ENCODE results near the gene AP1M2. TPM values are rescaled to one million over a fixed set of nuclear protein-coding genes. Genes with fewer than 3 reads are reported as not detected.

The AP1M2 gene
- total RNA-seq, 1 experiment from 2014 or later: 10.1 TPM

- no peaks in the 10 kb centered on the region for H3K9me3 ChIP-seq (ENCODE audit: control insufficient read depth, insufficient read depth, low read depth, low read length)
- TF ChIP-seq TCF7L2 (IDR thresholded peaks at IDR 0.05; ENCODE audit: low read depth, low read length) (no peak), POLR2AphosphoS5 (IDR thresholded peaks at IDR 0.05; ENCODE audit: low read depth, low read length) (no peak), SIN3A (IDR thresholded peaks at IDR 0.05; ENCODE audit: borderline replicate concordance, insufficient read depth, low read depth, low read length) (no peak), CTCF (IDR thresholded peaks at IDR 0.05) (no peak)
- TF ChIP-seq, protein P1, sequence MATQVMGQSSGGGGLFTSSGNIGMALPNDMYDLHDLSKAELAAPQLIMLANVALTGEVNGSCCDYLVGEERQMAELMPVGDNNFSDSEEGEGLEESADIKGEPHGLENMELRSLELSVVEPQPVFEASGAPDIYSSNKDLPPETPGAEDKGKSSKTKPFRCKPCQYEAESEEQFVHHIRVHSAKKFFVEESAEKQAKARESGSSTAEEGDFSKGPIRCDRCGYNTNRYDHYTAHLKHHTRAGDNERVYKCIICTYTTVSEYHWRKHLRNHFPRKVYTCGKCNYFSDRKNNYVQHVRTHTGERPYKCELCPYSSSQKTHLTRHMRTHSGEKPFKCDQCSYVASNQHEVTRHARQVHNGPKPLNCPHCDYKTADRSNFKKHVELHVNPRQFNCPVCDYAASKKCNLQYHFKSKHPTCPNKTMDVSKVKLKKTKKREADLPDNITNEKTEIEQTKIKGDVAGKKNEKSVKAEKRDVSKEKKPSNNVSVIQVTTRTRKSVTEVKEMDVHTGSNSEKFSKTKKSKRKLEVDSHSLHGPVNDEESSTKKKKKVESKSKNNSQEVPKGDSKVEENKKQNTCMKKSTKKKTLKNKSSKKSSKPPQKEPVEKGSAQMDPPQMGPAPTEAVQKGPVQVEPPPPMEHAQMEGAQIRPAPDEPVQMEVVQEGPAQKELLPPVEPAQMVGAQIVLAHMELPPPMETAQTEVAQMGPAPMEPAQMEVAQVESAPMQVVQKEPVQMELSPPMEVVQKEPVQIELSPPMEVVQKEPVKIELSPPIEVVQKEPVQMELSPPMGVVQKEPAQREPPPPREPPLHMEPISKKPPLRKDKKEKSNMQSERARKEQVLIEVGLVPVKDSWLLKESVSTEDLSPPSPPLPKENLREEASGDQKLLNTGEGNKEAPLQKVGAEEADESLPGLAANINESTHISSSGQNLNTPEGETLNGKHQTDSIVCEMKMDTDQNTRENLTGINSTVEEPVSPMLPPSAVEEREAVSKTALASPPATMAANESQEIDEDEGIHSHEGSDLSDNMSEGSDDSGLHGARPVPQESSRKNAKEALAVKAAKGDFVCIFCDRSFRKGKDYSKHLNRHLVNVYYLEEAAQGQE (IDR thresholded peaks at IDR 0.05; ENCODE audit: insufficient read depth in 1 of 2, low read depth in 2 of 2, low read length in 1 of 2): no peak
- ChIA-PET POLR2A (interaction anchor here (0.5 kb wide), 1 partner anchor 1732 kb away, joined by 3 read pairs; no protein-coding TSS in a partner anchor), CTCF (no interaction called here)
- peak overlapping the region; percentile 68 to 69 for H3K4me3 ChIP-seq (ENCODE audit: low read depth in 2 of 2, low read length in 2 of 2)
- ATAC-seq (no peak), DNase-seq (ENCODE audit: low read depth, low spot score) (no peak)
- 0 out of 2 replicates have a peak overlapping the region, but pooled peaks have one; percentile 51 for H3K27ac ChIP-seq (ENCODE audit: low read length)
- in situ Hi-C loops (cut with HindIII; ENCODE audit: low pct_unique_long_range_greater_than_20kb, low sequenced_read_pairs) (no loop called here), intact Hi-C loops (cut with micrococcal nuclease; ENCODE audit: unreplicated experiment) (loop anchor here (5.0 kb wide), 1 partner anchor 131 kb away; no protein-coding TSS in a partner anchor)
- H3K4me1 ChIP-seq (ENCODE audit: control insufficient read depth, insufficient read depth, low read length): peaks cover 23% of the 10 kb centered on the region
- H3K27me3 ChIP-seq (ENCODE audit: control insufficient read depth, insufficient read depth, low read length): no peaks in the 10 kb centered on the region
- H3K36me3 ChIP-seq (ENCODE audit: control insufficient read depth, insufficient read depth, low read length): no peaks in the 10 kb centered on the region; the same call in 1 of the 2 replicates
- BruUV-seq (replicated peaks): no TSS peak
These were observed 20.8 kb downstream of the AP1M2 start for GRCh38 chr19:10566408-10566657.

DNA sequence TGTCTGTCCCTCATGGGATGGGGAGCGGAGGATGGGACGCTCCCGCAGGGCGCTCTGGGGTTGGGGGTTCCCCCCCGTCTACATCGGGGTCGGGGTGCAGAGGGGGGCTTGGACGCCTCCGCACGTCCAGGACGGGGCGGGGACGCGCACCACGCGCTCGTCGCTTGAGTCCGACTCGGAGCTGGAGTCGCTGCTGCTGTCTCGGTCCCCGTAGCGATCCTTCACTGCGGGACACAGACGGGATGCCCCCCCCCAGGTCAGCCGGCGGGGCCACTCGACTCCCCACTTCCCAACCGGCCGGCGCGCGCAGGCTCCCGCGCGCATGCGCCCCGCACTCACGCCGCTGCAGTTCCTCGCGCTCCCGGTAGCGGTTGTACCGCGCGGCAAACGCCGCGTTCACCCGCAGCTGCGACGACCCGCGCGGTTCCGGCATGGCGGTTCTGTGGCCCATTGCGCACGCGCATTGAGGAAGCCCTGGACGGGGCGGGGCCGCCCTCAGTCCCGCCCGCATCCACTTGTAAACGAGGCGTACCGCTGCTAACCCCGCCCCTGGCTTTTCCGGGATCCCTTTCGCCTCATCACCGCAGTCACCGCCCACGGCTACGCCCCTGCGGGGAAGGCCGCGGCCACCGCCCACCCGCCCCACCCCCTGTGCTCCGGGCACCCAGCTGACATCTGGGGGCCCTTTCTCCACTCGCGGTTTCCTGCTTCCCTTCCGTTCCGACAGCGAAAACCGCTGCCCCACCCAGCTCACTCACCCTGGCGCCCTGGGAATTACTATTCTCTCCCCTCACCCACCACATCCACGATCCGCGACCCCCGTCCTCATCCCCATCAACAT is 21.3 kb downstream of the AP1M2 start, which contains the start of gene KRI1:
Gene KRI1 (minus strand): TSS at position 444 of the 841 bp plus-strand sequence. CDS start 11 bp downstream, at position 433.
- POLR2A ChIA-PET: interaction anchor here (0.5 kb wide), 1 partner anchor 1732 kb away, joined by 3 read pairs; no protein-coding TSS in a partner anchor
- no peaks in the 10 kb centered on the region; the same call in 1 of the 2 replicates for H3K36me3 ChIP-seq (ENCODE audit: control insufficient read depth, insufficient read depth, low read length)
- intact Hi-C loops (cut with micrococcal nuclease; ENCODE audit: unreplicated experiment): loop anchor here (5.0 kb wide), 1 partner anchor 132 kb away; no protein-coding TSS in a partner anchor
- DNase-seq (ENCODE audit: low read depth, low spot score): no peak
- CTCF ChIA-PET: no interaction called here
- peak within 1 kb of the TSS; percentile 67 for H3K27ac ChIP-seq (ENCODE audit: low read length)
- ATAC-seq: peak; percentile 72
- peak within 1 kb of the TSS; percentile 68 to 69 for H3K4me3 ChIP-seq (ENCODE audit: low read depth in 2 of 2, low read length in 2 of 2)
- peaks cover 23% of the 10 kb centered on the region for H3K4me1 ChIP-seq (ENCODE audit: control insufficient read depth, insufficient read depth, low read length)
- in situ Hi-C loops (cut with HindIII; ENCODE audit: low pct_unique_long_range_greater_than_20kb, low sequenced_read_pairs): no loop called here
- H3K9me3 ChIP-seq (ENCODE audit: control insufficient read depth, insufficient read depth, low read depth, low read length): no peaks in the 10 kb centered on the region
- no TSS peak for BruUV-seq (replicated peaks)
- no peak for TF ChIP-seq CTCF (IDR thresholded peaks at IDR 0.05)
- TF ChIP-seq POLR2AphosphoS5 (IDR thresholded peaks at IDR 0.05; ENCODE audit: low read depth, low read length): peak; percentile 85
- TF ChIP-seq, protein P1 (IDR thresholded peaks at IDR 0.05; ENCODE audit: insufficient read depth in 1 of 2, low read depth in 2 of 2, low read length in 1 of 2): no peak
- no peak for TF ChIP-seq TCF7L2 (IDR thresholded peaks at IDR 0.05; ENCODE audit: low read depth, low read length)
- 0 out of 2 replicates have a peak, but pooled peaks have one; percentile 74 for TF ChIP-seq SIN3A (IDR thresholded peaks at IDR 0.05; ENCODE audit: borderline replicate concordance, insufficient read depth, low read depth, low read length)
- H3K27me3 ChIP-seq (ENCODE audit: control insufficient read depth, insufficient read depth, low read length): no peaks in the 10 kb centered on the region
